ENCODE measurements around the gene VEGFC.

VEGFC gene, protein sequence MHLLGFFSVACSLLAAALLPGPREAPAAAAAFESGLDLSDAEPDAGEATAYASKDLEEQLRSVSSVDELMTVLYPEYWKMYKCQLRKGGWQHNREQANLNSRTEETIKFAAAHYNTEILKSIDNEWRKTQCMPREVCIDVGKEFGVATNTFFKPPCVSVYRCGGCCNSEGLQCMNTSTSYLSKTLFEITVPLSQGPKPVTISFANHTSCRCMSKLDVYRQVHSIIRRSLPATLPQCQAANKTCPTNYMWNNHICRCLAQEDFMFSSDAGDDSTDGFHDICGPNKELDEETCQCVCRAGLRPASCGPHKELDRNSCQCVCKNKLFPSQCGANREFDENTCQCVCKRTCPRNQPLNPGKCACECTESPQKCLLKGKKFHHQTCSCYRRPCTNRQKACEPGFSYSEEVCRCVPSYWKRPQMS

GRCh38 chr4:176792326-176793059 lies at the start of gene VEGFC:
VEGFC (minus strand) TSS chr4:176792922; CDS start chr4:176792311, 611 bp downstream.
- no peak for DNase-seq (ENCODE audit: low spot score)

- DNase-seq (ENCODE audit: low spot score): no peak
These were observed 49.0 kb upstream of the VEGFC start for GRCh38 chr4:176841711-176842112.

DNA sequence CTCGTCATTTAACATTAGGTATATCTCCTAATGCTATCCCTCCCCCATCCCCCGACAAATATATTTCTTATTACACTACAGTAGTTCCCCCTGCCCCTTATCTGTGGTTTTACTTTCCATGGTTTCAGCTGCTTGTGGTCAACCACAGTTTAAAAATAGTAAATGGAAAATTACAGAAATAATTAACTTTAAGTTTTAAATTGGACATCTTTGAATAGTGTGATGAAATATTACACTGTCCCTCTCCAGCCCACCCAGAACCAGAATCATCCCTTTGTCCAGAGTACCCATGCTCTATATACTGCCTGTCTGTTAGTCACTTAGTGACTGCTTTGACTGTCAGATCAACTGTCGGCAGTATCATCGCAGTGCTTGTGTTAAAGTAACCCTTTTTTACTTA lies 47.4 kb upstream of the VEGFC start:
- DNase-seq (ENCODE audit: low spot score): peak; percentile 2

DNA sequence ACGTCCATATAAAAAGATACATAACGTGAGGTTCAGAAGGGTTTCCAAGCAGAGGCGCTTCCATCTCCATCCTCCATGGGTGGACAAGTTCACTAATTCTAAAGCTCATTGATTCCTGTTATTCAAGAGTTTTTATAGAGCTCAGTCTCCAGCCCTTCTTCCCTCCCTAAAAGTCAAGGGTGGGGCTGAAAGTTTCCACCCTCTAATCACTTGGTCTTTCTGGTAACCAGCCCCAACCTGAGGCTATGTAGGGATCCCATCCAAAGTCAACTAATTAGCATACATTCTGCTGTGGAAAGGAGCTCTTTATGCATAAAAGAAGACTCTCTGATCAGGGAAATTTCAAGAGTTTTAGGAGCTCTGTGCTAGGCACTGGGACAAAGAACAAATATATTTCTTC lies 46.9 kb upstream of the VEGFC start:
- DNase-seq (ENCODE audit: low spot score): no peak

DNA sequence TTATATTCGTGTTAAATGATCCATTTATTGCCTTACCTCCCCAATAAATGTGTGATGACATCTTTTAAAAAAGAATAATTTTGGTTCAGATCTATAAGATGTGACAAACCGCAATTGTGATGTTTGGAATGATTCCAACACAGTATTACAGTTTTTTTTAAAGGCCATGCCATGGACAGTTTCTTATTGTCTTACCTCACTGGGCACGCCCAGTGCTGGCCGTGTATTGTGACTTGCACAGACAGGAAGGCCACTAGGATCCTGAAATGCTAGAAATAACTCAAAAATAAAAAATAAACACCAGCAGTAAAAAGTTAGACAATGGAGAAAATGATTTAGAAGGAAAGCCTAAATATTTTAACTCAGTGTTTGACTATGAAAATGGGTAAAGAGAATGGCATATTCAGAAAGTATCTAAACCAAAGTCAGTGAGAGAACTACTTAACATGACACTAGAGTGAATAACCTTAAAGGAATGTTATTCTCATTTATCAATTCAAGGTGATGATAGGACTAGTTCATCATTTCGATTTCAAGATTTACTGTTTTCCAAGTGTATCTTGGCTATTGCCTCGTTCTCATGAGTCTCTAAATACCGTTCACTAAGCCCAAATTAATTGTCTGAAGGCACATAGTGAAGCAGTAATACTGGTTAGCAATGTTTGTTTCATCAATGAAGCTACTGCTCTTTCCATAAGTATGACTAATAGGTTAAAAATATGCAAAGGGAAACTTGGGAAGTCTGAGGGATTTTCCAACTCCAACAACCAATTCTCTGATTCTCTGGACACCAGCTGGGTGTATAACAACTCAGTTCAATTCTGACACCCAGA lies 46.1 kb upstream of the VEGFC start:
- no peak for DNase-seq (ENCODE audit: low spot score)

- no peak for DNase-seq (ENCODE audit: low spot score)
These were observed 44.6 kb upstream of the VEGFC start for GRCh38 chr4:176837169-176837895.

GRCh38 chr4:176834531-176834930 lies 41.8 kb upstream of the VEGFC start:
- DNase-seq (ENCODE audit: low spot score): no peak

GRCh38 chr4:176833400-176834175 lies 40.9 kb upstream of the VEGFC start:
- DNase-seq (ENCODE audit: low spot score): no peak

- DNase-seq (ENCODE audit: low spot score): no peak
These were observed 38.2 kb upstream of the VEGFC start for GRCh38 chr4:176830971-176831370.

GRCh38 chr4:176825586-176825985 lies 32.9 kb upstream of the VEGFC start:
- no peak for DNase-seq (ENCODE audit: low spot score)

- no peak for DNase-seq (ENCODE audit: low spot score)
These were observed 32.1 kb upstream of the VEGFC start for GRCh38 chr4:176824645-176825366.

GRCh38 chr4:176818531-176818930 lies 25.8 kb upstream of the VEGFC start:
- no peak for DNase-seq (ENCODE audit: low spot score)

GRCh38 chr4:176817204-176817603 lies 24.5 kb upstream of the VEGFC start:
- peak; percentile 7 for DNase-seq (ENCODE audit: low spot score)

GRCh38 chr4:176814770-176815169 lies 22.0 kb upstream of the VEGFC start:
- DNase-seq (ENCODE audit: low spot score): no peak

- DNase-seq (ENCODE audit: low spot score): no peak
These were observed 17.9 kb upstream of the VEGFC start for GRCh38 chr4:176810481-176811249.

- no peak for DNase-seq (ENCODE audit: low spot score)
These were observed 14.2 kb upstream of the VEGFC start for GRCh38 chr4:176806778-176807375.

GRCh38 chr4:176805155-176805554 lies 12.4 kb upstream of the VEGFC start:
- DNase-seq (ENCODE audit: low spot score): no peak

DNA sequence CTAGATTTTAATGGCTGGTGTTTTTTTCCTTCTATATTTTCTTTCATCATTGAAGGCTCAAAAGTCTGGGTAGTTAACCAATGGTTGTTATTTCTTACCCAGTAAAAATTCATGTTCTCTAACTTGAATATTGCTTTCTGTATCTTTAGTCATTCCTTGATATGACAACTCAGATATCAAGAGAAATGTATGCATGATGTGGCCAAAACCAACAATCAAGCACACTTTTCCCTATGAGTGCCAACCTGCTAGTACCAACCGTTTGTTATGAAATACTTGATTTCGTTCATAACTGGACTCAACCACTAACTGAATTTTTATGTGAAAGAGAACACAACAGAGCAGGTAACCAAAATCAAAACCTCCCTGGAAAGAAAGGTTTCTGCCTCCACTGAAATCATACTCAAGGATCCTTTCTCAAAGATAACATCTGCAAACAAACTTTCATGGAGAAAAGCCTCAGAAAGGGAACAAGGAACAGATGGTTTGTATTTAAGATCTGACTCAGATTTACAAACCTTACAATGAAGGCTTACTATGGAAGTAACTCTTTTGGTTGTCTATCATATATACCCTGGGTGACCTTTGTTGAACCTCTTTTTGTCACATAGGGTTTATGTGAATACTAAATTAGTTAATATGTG lies 8.3 kb upstream of the VEGFC start:
- no peak for DNase-seq (ENCODE audit: low spot score)

DNA sequence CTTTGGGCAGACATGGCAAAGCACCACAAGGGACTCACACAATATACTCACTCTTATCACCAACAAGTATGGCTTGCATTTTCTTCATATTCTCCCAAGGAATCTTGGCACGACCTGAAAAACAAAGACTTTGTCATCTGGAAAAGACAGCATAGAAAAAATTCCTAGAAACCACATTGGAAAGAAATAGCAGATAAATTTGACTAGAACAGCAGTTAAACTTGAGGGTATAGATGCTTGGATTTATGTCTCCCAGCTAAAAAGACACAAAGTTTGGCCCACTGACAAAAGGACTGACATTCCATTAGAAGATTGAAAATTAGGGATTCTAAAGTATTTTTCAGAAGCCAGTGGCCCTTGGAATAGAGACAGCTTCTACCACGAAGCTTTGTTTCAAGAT lies 6.9 kb upstream of the VEGFC start:
- DNase-seq (ENCODE audit: low spot score): no peak

Measured in NAMALWA (cell line).